Medulla oblongata (tissue), 1 donor: Measurements from ENCODE around the gene CACNB1.

Experiments used
- DNase-seq: peaks from one replicate; pipeline ENCODE4 v3.0.0-alpha.2; 2015; ENCODE audit errors: extremely low spot score

The CACNB1 gene

DNA sequence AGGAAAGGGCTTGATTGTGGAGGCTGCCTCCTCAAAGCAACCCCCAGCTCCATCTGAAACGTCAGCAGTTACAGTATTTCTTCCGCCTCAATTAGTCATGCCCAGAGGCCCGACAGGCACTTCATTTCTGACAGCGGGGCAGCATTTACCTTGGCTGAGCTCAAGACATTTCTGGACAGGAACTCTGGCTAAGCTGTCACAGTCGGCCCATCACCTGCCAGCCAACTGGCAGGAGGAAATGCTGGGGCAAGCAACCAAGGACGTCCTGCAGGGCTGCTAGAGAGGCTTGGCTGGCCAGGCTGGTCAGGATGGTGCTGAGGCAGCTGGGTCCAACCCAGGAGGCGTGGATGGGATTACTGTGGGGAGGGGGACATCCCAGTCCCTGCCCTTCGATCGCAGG lies 73.8 kb downstream of the CACNB1 start:
- peak; percentile 49 for DNase-seq
